Neuronal stem cell (in vitro differentiated cells): ENCODE data around the gene LGALS9B.
"Not testable (repeated sequence)": the region's sequence is repeated elsewhere in the genome, so short reads cannot be mapped to it uniquely, and the experiment has no call there.

Experiments
- DNase-seq: peaks from one replicate; pipeline ENCODE4 v3.0.0-alpha.2; 2013; ENCODE audit warnings: low spot score
- H2AFZ ChIP-seq: one replicate; pipeline ENCODE4 v1.6.1; 2013; ENCODE audit warnings: mild to moderate bottlenecking, low read length, inconsistent platforms
- H2AK5ac ChIP-seq: 2 replicates; pipeline ENCODE4 v1.6.1; 2013; ENCODE audit warnings: low read depth, mild to moderate bottlenecking, inconsistent platforms, low read length, moderate library complexity, mixed read lengths
- H2BK120ac ChIP-seq: 2 replicates; pipeline ENCODE4 v1.6.1; 2013; ENCODE audit warnings: low read depth, mild to moderate bottlenecking, inconsistent platforms, low read length, moderate library complexity, mixed read lengths
- H2BK12ac ChIP-seq: one replicate; pipeline ENCODE4 v1.6.1; 2013; ENCODE audit warnings: low read length, inconsistent platforms
- H2BK15ac ChIP-seq: 2 replicates; pipeline ENCODE4 v1.6.1; 2013; ENCODE audit warnings: mild to moderate bottlenecking, low read length, inconsistent platforms, mixed read lengths
- H2BK5ac ChIP-seq: one replicate; pipeline ENCODE4 v1.6.1; 2013; ENCODE audit warnings: inconsistent platforms, mild to moderate bottlenecking, low read length, moderate library complexity
- H3K14ac ChIP-seq: one replicate; pipeline ENCODE4 v1.6.1; 2013; ENCODE audit warnings: low read length, inconsistent platforms
- H3K18ac ChIP-seq: 2 replicates; pipeline ENCODE4 v1.6.1; 2013; ENCODE audit warnings: low read length, inconsistent platforms
- H3K23ac ChIP-seq: 2 replicates; pipeline ENCODE4 v1.6.1; 2013; ENCODE audit warnings: low read depth, mild to moderate bottlenecking, mixed read lengths, low read length, inconsistent platforms; ENCODE audit not compliant: poor library complexity
- H3K27ac ChIP-seq: replicated peaks from 3 replicates; pipeline ENCODE4 v1.5.1; 2013; ENCODE audit warnings: low read length, inconsistent platforms
- H3K27me3 ChIP-seq, 3 experiments: 2 replicates each; pipeline ENCODE4 v1.6.1; 2013; ENCODE audit warnings: low read length in 3 of 3, mild to moderate bottlenecking in 2 of 3, inconsistent platforms in 1 of 3, low read depth in 1 of 3, mixed read lengths in 1 of 3, moderate library complexity in 1 of 3; ENCODE audit not compliant: control insufficient read depth in 3 of 3, insufficient read depth in 3 of 3
- H3K36me3 ChIP-seq, 2 donors: replicated peaks in 1 of 2; 2 replicates each; pipeline ENCODE4 v1.6.1; 2013; ENCODE audit warnings: low read length in 2 of 2; ENCODE audit not compliant: control insufficient read depth in 2 of 2, insufficient read depth in 2 of 2
- H3K4ac ChIP-seq: 2 replicates; pipeline ENCODE4 v1.6.1; 2013; ENCODE audit warnings: inconsistent platforms, mild to moderate bottlenecking, low read length, moderate library complexity
- H3K4me1 ChIP-seq, 2 donors: 1 replicate in 1 of 2; 2 replicates in 1 of 2; pipeline ENCODE4 v1.6.1; 2013; ENCODE audit warnings: low read length in 2 of 2, low read depth in 1 of 2; ENCODE audit not compliant: control insufficient read depth in 2 of 2, insufficient read depth in 1 of 2
- H3K4me2 ChIP-seq: one replicate; pipeline ENCODE4 v1.6.1; 2013; ENCODE audit warnings: mild to moderate bottlenecking, low read length, inconsistent platforms; ENCODE audit not compliant: insufficient read depth, poor library complexity, severe bottlenecking
- H3K4me3 ChIP-seq, 2 donors: 2 replicates each; pipeline ENCODE4 v1.5.1; 2013; ENCODE audit warnings: low read length in 2 of 2, mild to moderate bottlenecking in 2 of 2, inconsistent platforms in 1 of 2, moderate library complexity in 1 of 2
- H3K79me1 ChIP-seq: one replicate; pipeline ENCODE4 v1.6.1; 2013; ENCODE audit warnings: low read depth, mild to moderate bottlenecking, inconsistent platforms, low read length, moderate library complexity
- H3K9ac ChIP-seq: one replicate; pipeline ENCODE4 v1.6.1; 2013; ENCODE audit warnings: mild to moderate bottlenecking, low read depth, low read length, inconsistent platforms; ENCODE audit not compliant: poor library complexity
- H3K9me3 ChIP-seq, 2 donors: replicated peaks in 1 of 2; 2 replicates each; pipeline versions ENCODE3 to v1.6.1; 2013; ENCODE audit warnings: low read length in 2 of 2, mild to moderate bottlenecking in 2 of 2, inconsistent platforms in 1 of 2, low read depth in 1 of 2, mixed read lengths in 1 of 2, moderate library complexity in 1 of 2; ENCODE audit not compliant: control insufficient read depth in 2 of 2, insufficient read depth in 1 of 2
- H4K8ac ChIP-seq: one replicate; pipeline ENCODE4 v1.6.1; 2013; ENCODE audit warnings: low read depth, mild to moderate bottlenecking, inconsistent platforms, low read length, moderate library complexity
- H4K91ac ChIP-seq: one replicate; pipeline ENCODE4 v1.6.1; 2013; ENCODE audit warnings: low read length, low read depth, mild to moderate bottlenecking, inconsistent platforms; ENCODE audit not compliant: poor library complexity
- whole genome bisulfite sequencing, 2 donors: extraction: QIAGEN DNeasy Blood & Tissue Kit; methylation state at CpG; one replicate each; pipeline ENCODE4 v1.1.7; 2013; ENCODE audit warnings: missing lambda C conversion rate in 2 of 2, mixed read lengths in 1 of 2; ENCODE audit not compliant: insufficient read length in 2 of 2, insufficient replicate concordance in 1 of 2; ENCODE audit errors: extremely low coverage in 2 of 2; 5-methylcytosine and 5-hydroxymethylcytosine counted together

The LGALS9B gene

DNA sequence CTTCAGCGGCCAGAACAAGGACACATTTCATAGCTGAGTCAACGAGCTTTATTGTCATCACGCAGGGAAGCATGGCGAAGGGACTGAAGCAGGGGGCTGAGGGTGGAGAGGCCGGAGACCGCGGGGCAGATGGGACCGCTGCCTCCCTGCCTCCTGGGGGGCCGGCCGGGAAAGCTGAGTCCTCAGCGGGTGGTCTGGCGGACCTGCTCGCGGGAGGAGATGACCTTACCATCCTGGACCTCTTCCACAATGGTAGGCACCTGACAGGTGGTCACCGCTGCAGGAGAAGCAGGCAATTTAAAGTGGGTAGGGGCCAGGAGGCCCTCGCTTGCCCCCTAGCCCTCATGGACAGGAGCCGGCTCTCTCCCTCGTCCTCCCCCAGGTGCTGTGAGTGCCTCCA lies 45.0 kb upstream of the LGALS9B start:
- not testable (repeated sequence) for H3K27ac ChIP-seq, H2BK12ac ChIP-seq, H3K4me3 ChIP-seq, H3K14ac ChIP-seq, H3K4me2 ChIP-seq, H2BK15ac ChIP-seq, H3K4ac ChIP-seq, H4K91ac ChIP-seq, H2AFZ ChIP-seq, H3K79me1 ChIP-seq, H3K23ac ChIP-seq, H3K9ac ChIP-seq, H2AK5ac ChIP-seq, H2BK5ac ChIP-seq, H3K36me3 ChIP-seq, H3K4me1 ChIP-seq, H3K9me3 ChIP-seq, H4K8ac ChIP-seq, H2BK120ac ChIP-seq, DNase-seq, H3K18ac ChIP-seq, H3K27me3 ChIP-seq
- no CpG with 5 or more reads among the region's 18 CpGs for WGBS, 2 donors

DNA sequence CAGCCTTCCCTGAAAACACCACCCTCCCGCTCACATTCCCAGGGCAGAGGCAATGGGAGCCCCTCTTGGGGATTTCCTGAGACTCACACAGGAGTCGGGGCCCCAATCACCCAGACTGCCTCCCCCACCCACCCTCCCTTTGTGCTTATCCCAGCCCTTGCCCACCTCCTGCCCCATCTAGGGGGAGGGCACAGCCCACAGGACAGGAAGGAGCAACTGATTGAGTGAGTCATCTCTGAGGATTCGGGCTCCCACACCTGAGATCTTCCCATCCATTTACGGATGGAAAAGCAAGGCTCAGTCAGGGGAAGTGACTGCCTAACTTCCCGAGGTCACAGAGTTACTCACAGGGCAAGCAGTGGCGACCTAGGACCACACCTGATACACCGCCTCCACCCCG lies 44.4 kb upstream of the LGALS9B start:
- not testable (repeated sequence) for H4K8ac ChIP-seq, H3K79me1 ChIP-seq
- no CpG with 5 or more reads among the region's 8 CpGs for WGBS, 2 donors

DNA sequence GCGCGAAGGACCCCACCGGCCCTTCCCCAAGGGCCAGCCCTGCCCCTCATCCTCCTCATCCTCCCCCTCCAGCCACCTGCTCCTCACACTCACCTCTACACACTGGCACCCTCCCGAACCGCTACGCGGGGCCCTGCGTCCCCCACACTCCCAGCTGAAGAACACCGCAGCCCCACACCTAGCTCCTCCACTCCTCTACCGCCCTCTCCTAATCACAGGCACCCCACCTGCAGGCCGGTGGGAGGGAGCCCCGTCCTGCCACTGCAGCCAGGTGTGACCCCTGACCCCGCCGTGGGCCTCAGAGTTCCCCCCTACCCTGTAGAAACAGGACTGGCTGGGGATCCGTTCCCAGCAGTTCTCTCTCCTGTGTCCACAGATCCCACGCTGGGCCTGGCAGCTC lies 38.0 kb upstream of the LGALS9B start:
- not testable (repeated sequence) for H3K14ac ChIP-seq, H2AFZ ChIP-seq, H3K4me1 ChIP-seq, H2BK120ac ChIP-seq, H2BK15ac ChIP-seq, H3K4me3 ChIP-seq, H3K4ac ChIP-seq, H3K9me3 ChIP-seq, H3K27ac ChIP-seq, DNase-seq, H3K79me1 ChIP-seq, H2AK5ac ChIP-seq, H3K23ac ChIP-seq, H2BK5ac ChIP-seq, H2BK12ac ChIP-seq, H3K36me3 ChIP-seq, H3K27me3 ChIP-seq, H3K18ac ChIP-seq, H3K4me2 ChIP-seq, H4K91ac ChIP-seq, H4K8ac ChIP-seq, H3K9ac ChIP-seq
- no CpG with 5 or more reads among the region's 16 CpGs for WGBS, 2 donors

More for the DNA sequence above, 44.4 kb upstream of the LGALS9B start:
- not testable (repeated sequence) for H3K4me3 ChIP-seq, H3K14ac ChIP-seq, H3K4ac ChIP-seq, H4K91ac ChIP-seq, H3K9me3 ChIP-seq, DNase-seq, H2BK12ac ChIP-seq, H3K18ac ChIP-seq, H2AK5ac ChIP-seq, H2AFZ ChIP-seq, H3K4me2 ChIP-seq, H3K27ac ChIP-seq, H3K36me3 ChIP-seq, H3K4me1 ChIP-seq, H3K9ac ChIP-seq, H2BK15ac ChIP-seq, H3K27me3 ChIP-seq, H2BK5ac ChIP-seq, H2BK120ac ChIP-seq, H3K23ac ChIP-seq

DNA sequence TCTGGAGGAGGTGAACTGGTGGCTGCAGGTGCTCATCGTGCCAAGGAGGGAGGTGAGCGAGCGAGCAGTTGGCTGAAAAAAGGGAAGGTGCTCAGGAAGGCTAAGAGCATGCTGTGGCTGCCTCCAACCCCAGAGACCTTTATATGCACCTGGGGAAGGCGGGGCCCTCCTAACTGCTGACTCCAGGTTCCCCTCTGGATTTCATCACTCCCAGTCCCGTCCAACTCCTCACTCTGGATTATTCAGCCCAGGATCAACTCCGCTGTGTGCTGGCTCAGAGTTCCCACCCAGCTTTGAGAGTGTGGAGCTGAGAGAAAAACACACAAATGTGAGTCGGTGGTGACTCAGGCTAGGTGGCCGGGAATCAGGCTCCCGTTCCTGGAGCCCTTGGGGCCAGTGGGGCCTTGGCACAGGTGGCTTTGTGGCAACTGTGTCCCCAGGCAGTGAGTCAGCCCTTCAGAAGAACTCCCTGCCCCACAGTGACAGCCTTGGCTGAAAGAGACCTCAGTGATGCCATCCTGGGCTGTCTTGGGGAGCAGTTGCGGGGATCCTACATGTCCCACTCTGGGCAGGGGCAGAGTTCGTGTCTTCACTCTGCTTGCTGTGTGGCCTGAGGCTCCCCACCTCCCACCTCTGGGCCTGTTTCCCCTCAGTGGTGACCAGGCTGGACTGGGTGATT lies 37.2 kb upstream of the LGALS9B start:
- not testable (repeated sequence) for H2BK5ac ChIP-seq, H3K9ac ChIP-seq, H4K8ac ChIP-seq, H3K27me3 ChIP-seq, H3K14ac ChIP-seq, H3K4me3 ChIP-seq, H4K91ac ChIP-seq, H3K27ac ChIP-seq, H2AK5ac ChIP-seq, H3K9me3 ChIP-seq, H3K4me1 ChIP-seq, H2BK12ac ChIP-seq, H3K79me1 ChIP-seq, H3K4me2 ChIP-seq, H3K23ac ChIP-seq, DNase-seq, H2AFZ ChIP-seq, H3K36me3 ChIP-seq, H3K4ac ChIP-seq, H3K18ac ChIP-seq, H2BK15ac ChIP-seq, H2BK120ac ChIP-seq
- no CpG with 5 or more reads among the region's 11 CpGs for WGBS, 2 donors
